H9 (cell line): Measurements from ENCODE around the gene ARHGAP10. TPM values are rescaled to one million over a fixed set of nuclear protein-coding genes. Genes with fewer than 3 reads are reported as not detected.

Source experiments
- DNase-seq: peaks from one replicate; pipeline ENCODE4 v3.0.0-alpha.2; 2017
- H2AFZ ChIP-seq: one replicate; pipeline ENCODE4 v1.6.1; 2013; ENCODE audit warnings: mild to moderate bottlenecking, low read length, control low read depth, moderate library complexity
- H2AK5ac ChIP-seq: 2 replicates; pipeline ENCODE4 v1.6.1; 2013; ENCODE audit warnings: low read length, control low read depth, mixed read lengths; ENCODE audit not compliant: insufficient read length
- H2BK120ac ChIP-seq: one replicate; pipeline ENCODE4 v1.6.1; 2013; ENCODE audit warnings: low read depth, mild to moderate bottlenecking, low read length, control low read depth, inconsistent platforms; ENCODE audit not compliant: poor library complexity, severe bottlenecking
- H2BK12ac ChIP-seq: 2 replicates; pipeline ENCODE4 v1.6.1; 2013; ENCODE audit warnings: low read length, control low read depth, mixed read lengths, low read depth; ENCODE audit not compliant: insufficient read length
- H2BK15ac ChIP-seq: 2 replicates; pipeline ENCODE4 v1.6.1; 2013; ENCODE audit warnings: low read depth, low read length, control low read depth
- H2BK20ac ChIP-seq: one replicate; pipeline ENCODE4 v1.6.1; 2013; ENCODE audit warnings: low read depth, mild to moderate bottlenecking, low read length, control low read depth, inconsistent platforms; ENCODE audit not compliant: poor library complexity, severe bottlenecking
- H2BK5ac ChIP-seq: 2 replicates; pipeline ENCODE4 v1.6.1; 2013; ENCODE audit warnings: low read length, control low read depth, mixed read lengths; ENCODE audit not compliant: insufficient read length
- H3K14ac ChIP-seq: 2 replicates; pipeline ENCODE4 v1.6.1; 2013; ENCODE audit warnings: low read length, control low read depth; ENCODE audit not compliant: insufficient read depth
- H3K18ac ChIP-seq: 2 replicates; pipeline ENCODE4 v1.6.1; 2013; ENCODE audit warnings: low read depth, mild to moderate bottlenecking, mixed read lengths, low read length, control low read depth; ENCODE audit not compliant: insufficient read length
- H3K23ac ChIP-seq: 2 replicates; pipeline ENCODE4 v1.6.1; 2013; ENCODE audit warnings: low read length, control low read depth, mixed read lengths, low read depth; ENCODE audit not compliant: insufficient read length
- H3K23me2 ChIP-seq: 2 replicates; pipeline ENCODE4 v1.6.1; 2013; ENCODE audit warnings: low read depth, mild to moderate bottlenecking, mixed read lengths, low read length, control low read depth; ENCODE audit not compliant: insufficient read length, poor library complexity, severe bottlenecking
- H3K27ac ChIP-seq: 2 replicates; pipeline ENCODE4 v1.5.1; 2013; ENCODE audit warnings: low read length, control low read depth, mixed read lengths, low read depth; ENCODE audit not compliant: insufficient read length
- H3K27me3 ChIP-seq: 2 replicates; pipeline ENCODE4 v1.6.1; 2013; ENCODE audit warnings: low read length, control low read depth, inconsistent platforms; ENCODE audit not compliant: insufficient read depth
- H3K4ac ChIP-seq: 2 replicates; pipeline ENCODE4 v1.6.1; 2013; ENCODE audit warnings: low read depth, mild to moderate bottlenecking, control low read depth, inconsistent platforms, low read length, moderate library complexity
- H3K4me1 ChIP-seq: 2 replicates; pipeline ENCODE4 v1.6.1; 2013; ENCODE audit warnings: low read length, control low read depth, inconsistent platforms; ENCODE audit not compliant: insufficient read depth
- H3K4me2 ChIP-seq: 2 replicates; pipeline ENCODE4 v1.6.1; 2013; ENCODE audit warnings: low read length, control low read depth, mixed read lengths; ENCODE audit not compliant: insufficient read length, insufficient read depth
- H3K56ac ChIP-seq: 2 replicates; pipeline ENCODE4 v1.6.1; 2013; ENCODE audit warnings: low read depth, mild to moderate bottlenecking, mixed read lengths, low read length, control low read depth; ENCODE audit not compliant: insufficient read length
- H3K79me1 ChIP-seq: 2 replicates; pipeline ENCODE4 v1.6.1; 2013; ENCODE audit warnings: low read depth, mild to moderate bottlenecking, moderate library complexity, low read length, control low read depth, inconsistent platforms; ENCODE audit not compliant: insufficient read depth, poor library complexity, severe bottlenecking
- H3K79me2 ChIP-seq: 2 replicates; pipeline ENCODE4 v1.6.1; 2013; ENCODE audit warnings: low read length, control low read depth, inconsistent platforms; ENCODE audit not compliant: insufficient read depth
- H3K9ac ChIP-seq: 2 replicates; pipeline ENCODE4 v1.6.1; 2013; ENCODE audit warnings: low read length, control low read depth, mixed read lengths; ENCODE audit not compliant: insufficient read length; ENCODE audit errors: extremely low read depth
- H3K9me3 ChIP-seq: one replicate; pipeline ENCODE4 v1.6.1; 2013; ENCODE audit warnings: low read depth, low read length, inconsistent platforms; ENCODE audit not compliant: control insufficient read depth
- H3T11ph ChIP-seq: one replicate; pipeline ENCODE4 v1.6.1; 2013; ENCODE audit warnings: mild to moderate bottlenecking, low read length, control low read depth, inconsistent platforms
- H4K20me1 ChIP-seq: one replicate; pipeline ENCODE4 v1.6.1; 2013; ENCODE audit not compliant: control insufficient read depth, insufficient read length, insufficient read depth
- H4K5ac ChIP-seq: 2 replicates; pipeline ENCODE4 v1.6.1; 2013; ENCODE audit warnings: low read depth, mild to moderate bottlenecking, mixed read lengths, low read length, control low read depth; ENCODE audit not compliant: insufficient read length
- H4K8ac ChIP-seq: replicated peaks from 2 replicates; pipeline ENCODE4 v1.6.1; 2013; ENCODE audit warnings: low read length, control low read depth, mixed read lengths, low read depth; ENCODE audit not compliant: insufficient read length
- H4K91ac ChIP-seq: 2 replicates; pipeline ENCODE4 v1.6.1; 2013; ENCODE audit warnings: low read depth, mild to moderate bottlenecking, moderate library complexity, mixed read lengths, low read length, control low read depth; ENCODE audit not compliant: insufficient read length
- H3K27ac Mint-ChIP-seq, 3 experiments: 2 replicates in 2 of 3; 3 replicates in 1 of 3; pipeline ENCODE4 v1.8.0; 2020 to 2021; ENCODE audit warnings: mixed read lengths in 3 of 3, mild to moderate bottlenecking in 1 of 3, moderate library complexity in 1 of 3
- H3K27me3 Mint-ChIP-seq: 2 replicates; pipeline ENCODE4 v1.8.0; 2021; ENCODE audit warnings: low read depth, mild to moderate bottlenecking, moderate library complexity, mixed read lengths
- H3K36me3 Mint-ChIP-seq, 3 experiments: 2 replicates in 2 of 3; 3 replicates in 1 of 3; pipeline ENCODE4 v1.8.0; 2020 to 2021; ENCODE audit warnings: low read depth in 3 of 3, mixed read lengths in 3 of 3; ENCODE audit not compliant: insufficient read depth in 1 of 3
- H3K4me1 Mint-ChIP-seq, 2 experiments: 2 replicates each; pipeline ENCODE4 v1.8.0; 2020; ENCODE audit warnings: mixed read lengths in 2 of 2
- H3K4me3 Mint-ChIP-seq, 2 experiments: 2 replicates in 1 of 2; 3 replicates in 1 of 2; pipeline ENCODE4 v1.8.0; 2020 to 2021; ENCODE audit warnings: mild to moderate bottlenecking in 2 of 2, mixed read lengths in 2 of 2, moderate library complexity in 1 of 2
- H3K9me3 Mint-ChIP-seq, 2 experiments: 2 replicates in 1 of 2; 3 replicates in 1 of 2; pipeline ENCODE4 v1.8.0; 2020; ENCODE audit warnings: mild to moderate bottlenecking in 2 of 2, mixed read lengths in 2 of 2, moderate library complexity in 1 of 2
- WGBS: extraction: QIAGEN DNeasy Blood & Tissue Kit; methylation state at CpG from one replicate; pipeline ENCODE4 v1.1.7; 2013; ENCODE audit warnings: missing lambda C conversion rate, low lambda C conversion rate, mixed read lengths; ENCODE audit not compliant: insufficient read length; ENCODE audit errors: extremely low coverage; 5-methylcytosine and 5-hydroxymethylcytosine counted together
- total RNA-seq: library from RNA; stranded (reverse); gene quantifications from 2 replicates; pipeline ENCODE4 v1.2.1, GENCODE V29; 2021
- TF ChIP-seq, protein P1 (sequence below): fragments of 200-600 bp; sonication (generic); conservative IDR thresholded peaks from 3 replicates; pipeline ENCODE4 v1.8.0; 2021; ENCODE audit warnings: antibody characterized with exemption, mild to moderate bottlenecking

ARHGAP10 gene
- total RNA-seq, 1 experiment from 2014 or later = 7.8 TPM

GRCh38 chr4:147816382-147817254, 84.7 kb downstream of the ARHGAP10 start:
- Mint-ChIP-seq H3K4me1 (peaks cover 3 to 12% of the 10 kb centered on the region in 2 experiments; a peak in 3 of 4 replicates), H3K36me3 (no peaks in the 10 kb centered on the region), H3K27me3 (no peaks in the 10 kb centered on the region), H3K27ac (0 out of 7 replicates have a peak overlapping the region, but pooled peaks of 1 of the 3 experiments have one; percentile 16), H3K9me3 (no peaks in the 10 kb centered on the region), H3K4me3 (no peak overlapping the region)
- Histone ChIP-seq H3K27me3 (no peaks in the 10 kb centered on the region), H3K79me1 (no peaks in the 10 kb centered on the region), H2BK12ac (no peak overlapping the region), H3K56ac (no peak overlapping the region), H2AFZ (no peak overlapping the region), H4K91ac (no peak overlapping the region), H2BK120ac (no peak overlapping the region), H3K4me2 (no peak overlapping the region), H3K27ac (no peak overlapping the region), H3K9ac (no peak overlapping the region), H3K4me1 (no peaks in the 10 kb centered on the region), H2BK20ac (no peak overlapping the region), H3K4ac (no peak overlapping the region), H2BK15ac (no peak overlapping the region), H2BK5ac (no peak overlapping the region), H3K9me3 (no peaks in the 10 kb centered on the region), H3K18ac (no peak overlapping the region), H3K79me2 (no peaks in the 10 kb centered on the region), H4K20me1 (no peaks in the 10 kb centered on the region), H3K14ac (no peak overlapping the region), H3K23me2 (no peaks in the 10 kb centered on the region), H4K5ac (no peak overlapping the region), H3K23ac (no peak overlapping the region), H4K8ac (no peak overlapping the region), H3T11ph (no peak overlapping the region), H2AK5ac (no peak overlapping the region)
- no peak for DNase-seq
- TF ChIP-seq, protein P1, sequence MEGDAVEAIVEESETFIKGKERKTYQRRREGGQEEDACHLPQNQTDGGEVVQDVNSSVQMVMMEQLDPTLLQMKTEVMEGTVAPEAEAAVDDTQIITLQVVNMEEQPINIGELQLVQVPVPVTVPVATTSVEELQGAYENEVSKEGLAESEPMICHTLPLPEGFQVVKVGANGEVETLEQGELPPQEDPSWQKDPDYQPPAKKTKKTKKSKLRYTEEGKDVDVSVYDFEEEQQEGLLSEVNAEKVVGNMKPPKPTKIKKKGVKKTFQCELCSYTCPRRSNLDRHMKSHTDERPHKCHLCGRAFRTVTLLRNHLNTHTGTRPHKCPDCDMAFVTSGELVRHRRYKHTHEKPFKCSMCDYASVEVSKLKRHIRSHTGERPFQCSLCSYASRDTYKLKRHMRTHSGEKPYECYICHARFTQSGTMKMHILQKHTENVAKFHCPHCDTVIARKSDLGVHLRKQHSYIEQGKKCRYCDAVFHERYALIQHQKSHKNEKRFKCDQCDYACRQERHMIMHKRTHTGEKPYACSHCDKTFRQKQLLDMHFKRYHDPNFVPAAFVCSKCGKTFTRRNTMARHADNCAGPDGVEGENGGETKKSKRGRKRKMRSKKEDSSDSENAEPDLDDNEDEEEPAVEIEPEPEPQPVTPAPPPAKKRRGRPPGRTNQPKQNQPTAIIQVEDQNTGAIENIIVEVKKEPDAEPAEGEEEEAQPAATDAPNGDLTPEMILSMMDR = no peak
- no CpG with 5 or more reads among the region's 4 CpGs for WGBS
